HEK293 (cell line): Measurements from ENCODE around the gene ADAMTS14.

Experiments
- CTCF ChIP-seq: fragments of 450-650 bp; formaldehyde crosslinking; IDR thresholded peaks from 2 replicates; pipeline ENCODE4 v1.5.1; 2016; ENCODE audit warnings: missing biosample characterization, missing genetic modification characterization
- KLF17 ChIP-seq: fragments of 450-650 bp; formaldehyde crosslinking; IDR thresholded peaks from 2 replicates; pipeline ENCODE4 v1.5.1; 2016; ENCODE audit warnings: missing biosample characterization, missing genetic modification characterization
- PRDM2 ChIP-seq: fragments of 450-650 bp; formaldehyde crosslinking; IDR thresholded peaks from 2 replicates; pipeline ENCODE4 v1.5.1; 2016; ENCODE audit warnings: missing biosample characterization, missing genetic modification characterization, borderline replicate concordance
- REST ChIP-seq: fragments of 450-650 bp; formaldehyde crosslinking; IDR thresholded peaks from 2 replicates; pipeline ENCODE4 v1.5.1; 2016; ENCODE audit warnings: missing biosample characterization, missing genetic modification characterization
- SP2 ChIP-seq: fragments of 450-650 bp; formaldehyde crosslinking; IDR thresholded peaks from 2 replicates; pipeline ENCODE4 v1.5.1; 2016; ENCODE audit warnings: missing biosample characterization, missing genetic modification characterization
- YY2 ChIP-seq: fragments of 450-650 bp; formaldehyde crosslinking; IDR thresholded peaks from 2 replicates; pipeline ENCODE4 v1.5.1; 2016; ENCODE audit warnings: missing biosample characterization, missing genetic modification characterization
- ZBTB11 ChIP-seq: fragments of 450-650 bp; formaldehyde crosslinking; conservative IDR thresholded peaks from 2 replicates; pipeline ENCODE4 v1.5.1; 2016; ENCODE audit warnings: low read depth, missing biosample characterization, missing genetic modification characterization
- ZBTB21 ChIP-seq: fragments of 450-650 bp; formaldehyde crosslinking; IDR thresholded peaks from 2 replicates; pipeline ENCODE4 v1.5.1; 2017; ENCODE audit warnings: missing biosample characterization, missing genetic modification characterization
- ZNF302 ChIP-seq: fragments of 450-650 bp; formaldehyde crosslinking; IDR thresholded peaks from 2 replicates; pipeline ENCODE4 v1.5.1; 2016; ENCODE audit warnings: missing biosample characterization, missing genetic modification characterization, low read depth
- ZNF639 ChIP-seq: fragments of 450-650 bp; formaldehyde crosslinking; IDR thresholded peaks from 2 replicates; pipeline ENCODE4 v1.5.1; 2016; ENCODE audit warnings: missing biosample characterization, missing genetic modification characterization
- ZNF704 ChIP-seq: fragments of 450-650 bp; formaldehyde crosslinking; IDR thresholded peaks from 2 replicates; pipeline ENCODE4 v1.5.1; 2016; ENCODE audit warnings: missing biosample characterization, missing genetic modification characterization

- TF ChIP-seq ZBTB11 (tag by site-specific recombination), result no peak
- no peak for TF ChIP-seq CTCF
- no peak for TF ChIP-seq YY2 (tag by site-specific recombination)
- no peak for TF ChIP-seq ZNF704 (tag by site-specific recombination)
- no peak for TF ChIP-seq ZNF639 (tag by site-specific recombination)
- no peak for TF ChIP-seq REST (tag by site-specific recombination)
- TF ChIP-seq ZNF302 (tag by site-specific recombination), result no peak
- no peak for TF ChIP-seq ZBTB21 (tag by site-specific recombination)
- no peak for TF ChIP-seq PRDM2 (tag by site-specific recombination)
- no peak for TF ChIP-seq KLF17
- TF ChIP-seq SP2 (tag by site-specific recombination), result no peak
Measured at GRCh38 chr10:70657041-70657440, 15.3 kb upstream of the ADAMTS14 start.
